K562 (cell line): ENCODE measurements around the gene OSM. TPM values are rescaled to one million over a fixed set of nuclear protein-coding genes. Genes with fewer than 3 reads are reported as not detected.

Experiments
- ATF1 ChIP-seq, 2 experiments: fragments of 450-650 bp in 1 of 2; IDR thresholded peaks; 2 replicates each; pipeline ENCODE4 v1.6.1; 2016; ENCODE audit warnings: missing compliant biosample characterization in 1 of 2, missing genetic modification characterization in 1 of 2
- CTBP1 ChIP-seq: fragments of 450-650 bp; IDR thresholded peaks from 2 replicates; pipeline ENCODE4 v1.6.1; 2016; ENCODE audit warnings: borderline replicate concordance
- E2F6 ChIP-seq, 2 experiments: IDR thresholded peaks; 2 replicates each; pipeline ENCODE4 v1.6.1; 2011; ENCODE audit warnings: borderline replicate concordance in 1 of 2, control low read depth in 1 of 2, low read depth in 1 of 2, low read length in 1 of 2, mild to moderate bottlenecking in 1 of 2, mixed read lengths in 1 of 2, moderate library complexity in 1 of 2; ENCODE audit not compliant: insufficient read depth in 1 of 2, insufficient read length in 1 of 2, poor library complexity in 1 of 2, severe bottlenecking in 1 of 2; ENCODE audit errors: extremely low read depth in 1 of 2
- MNT ChIP-seq, 2 experiments: fragments of 450-650 bp; conservative IDR thresholded peaks; 2 replicates each; pipeline ENCODE4 v1.6.1; 2017; ENCODE audit warnings: mild to moderate bottlenecking in 2 of 2, moderate library complexity in 2 of 2
- SMC3 ChIP-seq: conservative IDR thresholded peaks from 2 replicates; pipeline ENCODE4 v1.6.1; 2011; ENCODE audit warnings: low read depth, low read length, improper control_type of control experiment; ENCODE audit not compliant: insufficient read depth
- STAG1 ChIP-seq: sonication (generic); formaldehyde crosslinking; IDR thresholded peaks from 2 replicates; pipeline ENCODE4 v1.5.0; 2020; ENCODE audit warnings: missing genetic modification reagents, borderline replicate concordance
- ZBTB7A ChIP-seq: IDR thresholded peaks from 2 replicates; pipeline ENCODE4 v1.6.1; 2011; ENCODE audit warnings: low read depth, mild to moderate bottlenecking, low read length, moderate library complexity, borderline replicate concordance; ENCODE audit not compliant: control insufficient read depth
- ZNF592 ChIP-seq: fragments of 450-650 bp; IDR thresholded peaks from 2 replicates; pipeline ENCODE4 v1.6.1; 2017; ENCODE audit warnings: antibody characterized with exemption, mild to moderate bottlenecking
- ZNF699 ChIP-seq: fragments of 250-450 bp; sonication (Bioruptor Pico); IDR thresholded peaks from 2 replicates; pipeline ENCODE4 v1.8.0; 2021; ENCODE audit warnings: mild to moderate bottlenecking, moderate library complexity; ENCODE audit not compliant: insufficient replicate concordance
- polyA plus RNA-seq, 8 experiments: library from polyadenylated mRNA; depleted of rRNA in 4 of 8; stranded (reverse) in 5 of 8; unstranded in 3 of 8; fragments of >200 nt; fragmentation: Nextera tagmentation in 2 of 8; fragmentation: Illumina TruSeq in 1 of 8; extraction: Ambion mirVana in 2 of 8; extraction: Trizol in 1 of 8; gene quantifications; 2 replicates each; pipeline versions ENCODE4 v1.2.1 to v1.2.3, GENCODE V29; 2011 to 2014; ENCODE audit warnings: inconsistent platforms in 1 of 8, missing spikeins in 1 of 8
- total RNA-seq, 7 experiments: library from RNA; depleted of rRNA in 6 of 7; stranded (reverse); fragments of >200 nt in 6 of 7; fragmentation: Illumina TruSeq in 2 of 7; extraction: Trizol in 2 of 7; gene quantifications; 2 replicates each; pipeline versions ENCODE4 v1.2.1 to v1.2.3, GENCODE V29; 2011 to 2021; ENCODE audit warnings: low replicate concordance in 1 of 7
- TF ChIP-seq, protein P1 (sequence below): sonication (generic); formaldehyde crosslinking; IDR thresholded peaks from 2 replicates; pipeline ENCODE4 v1.9.0; 2022; ENCODE audit warnings: mild to moderate bottlenecking, missing genetic modification reagents
- TF ChIP-seq, protein P2 (sequence below): fragments of 250-450 bp; sonication (Bioruptor Pico); IDR thresholded peaks from 2 replicates; pipeline ENCODE4 v1.5.1; 2021; ENCODE audit warnings: mild to moderate bottlenecking
- TF ChIP-seq, protein P3 (sequence below), 2 experiments: fragments of 450-650 bp; IDR thresholded peaks; 2 replicates each; pipeline ENCODE4 v1.6.1; 2016

The OSM gene
- total and polyA plus RNA-seq, 9 of the 15 experiments (the other 6 are each of a cell fraction or from before 2014, with no cell fraction given), result 0.22 TPM; not detected in 8

- TF ChIP-seq MNT (conservative IDR thresholded peaks at IDR 0.05), result peak; percentile 48 to 66; a peak in 1 of 4 replicates
- TF ChIP-seq, protein P1, sequence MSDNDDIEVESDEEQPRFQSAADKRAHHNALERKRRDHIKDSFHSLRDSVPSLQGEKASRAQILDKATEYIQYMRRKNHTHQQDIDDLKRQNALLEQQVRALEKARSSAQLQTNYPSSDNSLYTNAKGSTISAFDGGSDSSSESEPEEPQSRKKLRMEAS (CRISPR knock-in tag), result peak; percentile 77
- no peak for TF ChIP-seq ZNF699 (CRISPR knock-in tag)
- TF ChIP-seq E2F6 (IDR thresholded peaks at IDR 0.05; ENCODE audit: borderline replicate concordance in 1 of 2, extremely low read depth in 1 of 2, insufficient read depth in 1 of 2, insufficient read length in 1 of 2, low read depth in 1 of 2, low read length in 1 of 2, poor library complexity in 1 of 2, severe bottlenecking in 1 of 2), result peak; percentile 57 to 73
- TF ChIP-seq ZBTB7A, result peak; percentile 66; the same call in 1 of the 2 replicates
- TF ChIP-seq STAG1, result peak; percentile 78
- TF ChIP-seq SMC3, result peak; percentile 66
- no peak for TF ChIP-seq ATF1 (CRISPR knock-in tag; IDR thresholded peaks at IDR 0.05)
- 0 out of 2 replicates have a peak, but pooled peaks have one; percentile 1 for TF ChIP-seq ATF1 (tag; IDR thresholded peaks at IDR 0.05)
- TF ChIP-seq ZNF592, result peak; percentile 22; the same call in 1 of the 2 replicates
- TF ChIP-seq, protein P2, sequence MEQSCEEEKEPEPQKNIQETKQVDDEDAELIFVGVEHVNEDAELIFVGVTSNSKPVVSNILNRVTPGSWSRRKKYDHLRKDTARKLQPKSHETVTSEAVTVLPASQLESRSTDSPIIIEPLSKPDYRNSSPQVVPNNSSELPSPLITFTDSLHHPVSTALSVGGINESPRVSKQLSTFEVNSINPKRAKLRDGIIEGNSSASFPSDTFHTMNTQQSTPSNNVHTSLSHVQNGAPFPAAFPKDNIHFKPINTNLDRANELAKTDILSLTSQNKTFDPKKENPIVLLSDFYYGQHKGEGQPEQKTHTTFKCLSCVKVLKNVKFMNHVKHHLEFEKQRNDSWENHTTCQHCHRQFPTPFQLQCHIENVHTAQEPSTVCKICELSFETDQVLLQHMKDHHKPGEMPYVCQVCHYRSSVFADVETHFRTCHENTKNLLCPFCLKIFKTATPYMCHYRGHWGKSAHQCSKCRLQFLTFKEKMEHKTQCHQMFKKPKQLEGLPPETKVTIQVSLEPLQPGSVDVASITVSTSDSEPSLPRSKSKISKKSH, result no peak
- TF ChIP-seq, protein P3, sequence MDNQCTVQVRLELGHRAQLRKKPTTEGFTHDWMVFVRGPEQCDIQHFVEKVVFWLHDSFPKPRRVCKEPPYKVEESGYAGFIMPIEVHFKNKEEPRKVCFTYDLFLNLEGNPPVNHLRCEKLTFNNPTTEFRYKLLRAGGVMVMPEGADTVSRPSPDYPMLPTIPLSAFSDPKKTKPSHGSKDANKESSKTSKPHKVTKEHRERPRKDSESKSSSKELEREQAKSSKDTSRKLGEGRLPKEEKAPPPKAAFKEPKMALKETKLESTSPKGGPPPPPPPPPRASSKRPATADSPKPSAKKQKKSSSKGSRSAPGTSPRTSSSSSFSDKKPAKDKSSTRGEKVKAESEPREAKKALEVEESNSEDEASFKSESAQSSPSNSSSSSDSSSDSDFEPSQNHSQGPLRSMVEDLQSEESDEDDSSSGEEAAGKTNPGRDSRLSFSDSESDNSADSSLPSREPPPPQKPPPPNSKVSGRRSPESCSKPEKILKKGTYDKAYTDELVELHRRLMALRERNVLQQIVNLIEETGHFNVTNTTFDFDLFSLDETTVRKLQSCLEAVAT (IDR thresholded peaks at IDR 0.05), result no peak
- 0 out of 2 replicates have a peak, but pooled peaks have one; percentile 10 for TF ChIP-seq CTBP1
Observed at GRCh38 chr22:30286813-30287647, 20.4 kb upstream of the OSM start (continued).
